Measurements from ENCODE around the gene MAP2K3. TPM values are rescaled to one million over a fixed set of nuclear protein-coding genes. Genes with fewer than 3 reads are reported as not detected.
"Not testable (repeated sequence)": the region's sequence is repeated elsewhere in the genome, so short reads cannot be mapped to it uniquely, and the experiment has no call there.

MAP2K3 gene
- polyA plus RNA-seq, 1 donor from 2014 or later, result 5.3 TPM

DNA sequence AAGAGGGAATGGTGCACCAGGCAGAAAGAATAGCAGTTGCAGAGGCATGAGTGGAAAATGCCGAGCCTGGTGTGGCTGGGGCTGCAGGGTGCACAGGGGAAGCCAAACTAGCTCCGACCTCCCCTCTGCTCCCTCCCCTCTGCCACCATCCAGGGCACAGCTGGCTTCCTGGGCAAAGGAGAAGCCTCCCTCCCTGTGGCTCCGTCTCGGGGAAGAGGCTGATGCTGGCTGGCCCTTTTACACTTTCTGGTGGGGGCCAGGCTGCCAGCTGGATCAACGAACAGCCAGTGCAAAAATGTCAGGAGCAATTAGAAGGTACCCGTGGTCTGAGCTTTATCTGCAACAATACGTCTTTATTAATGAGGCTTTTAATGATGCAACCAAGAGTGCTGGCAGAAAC, 54.5 kb downstream of the MAP2K3 start:
- Histone ChIP-seq H3K4me2 (ENCODE audit: low read length) (no peak overlapping the region), H3K79me2 (replicated peaks; ENCODE audit: insufficient read depth, low read length) (no peaks in the 10 kb centered on the region), H3K4me3 (ENCODE audit: low read length) (no peak overlapping the region), H3K27me3 (ENCODE audit: insufficient read depth, low read depth, low read length) (no peaks in the 10 kb centered on the region), H4K20me1 (ENCODE audit: insufficient read depth) (no peaks in the 10 kb centered on the region), H3K9ac (ENCODE audit: low read length) (no peak overlapping the region), H3K9me3 (ENCODE audit: low read length) (no peaks in the 10 kb centered on the region), H3F3A (ENCODE audit: insufficient read depth, low read length, poor library complexity, severe bottlenecking) (no peaks in the 10 kb centered on the region), H2AFZ (ENCODE audit: low read depth, low read length) (no peak overlapping the region), H3K27ac (ENCODE audit: low read length) (no peak overlapping the region), H3K9me2 (ENCODE audit: insufficient read depth, low read length) (no peaks in the 10 kb centered on the region), H3K36me3 (ENCODE audit: insufficient read depth, low read length) (no peaks in the 10 kb centered on the region)
- TF ChIP-seq RAD21 (conservative IDR thresholded peaks at IDR 0.05), result no peak
- TF ChIP-seq POLR2AphosphoS5 (IDR thresholded peaks at IDR 0.05), result no peak
- TF ChIP-seq SMC3 (conservative IDR thresholded peaks at IDR 0.05; ENCODE audit: poor library complexity), result no peak
- TF ChIP-seq TAF1 (IDR thresholded peaks at IDR 0.05; ENCODE audit: low read depth), result no peak
- TF ChIP-seq EP300 (conservative IDR thresholded peaks at IDR 0.05; ENCODE audit: poor library complexity, severe bottlenecking), result no peak
- TF ChIP-seq, protein P1, sequence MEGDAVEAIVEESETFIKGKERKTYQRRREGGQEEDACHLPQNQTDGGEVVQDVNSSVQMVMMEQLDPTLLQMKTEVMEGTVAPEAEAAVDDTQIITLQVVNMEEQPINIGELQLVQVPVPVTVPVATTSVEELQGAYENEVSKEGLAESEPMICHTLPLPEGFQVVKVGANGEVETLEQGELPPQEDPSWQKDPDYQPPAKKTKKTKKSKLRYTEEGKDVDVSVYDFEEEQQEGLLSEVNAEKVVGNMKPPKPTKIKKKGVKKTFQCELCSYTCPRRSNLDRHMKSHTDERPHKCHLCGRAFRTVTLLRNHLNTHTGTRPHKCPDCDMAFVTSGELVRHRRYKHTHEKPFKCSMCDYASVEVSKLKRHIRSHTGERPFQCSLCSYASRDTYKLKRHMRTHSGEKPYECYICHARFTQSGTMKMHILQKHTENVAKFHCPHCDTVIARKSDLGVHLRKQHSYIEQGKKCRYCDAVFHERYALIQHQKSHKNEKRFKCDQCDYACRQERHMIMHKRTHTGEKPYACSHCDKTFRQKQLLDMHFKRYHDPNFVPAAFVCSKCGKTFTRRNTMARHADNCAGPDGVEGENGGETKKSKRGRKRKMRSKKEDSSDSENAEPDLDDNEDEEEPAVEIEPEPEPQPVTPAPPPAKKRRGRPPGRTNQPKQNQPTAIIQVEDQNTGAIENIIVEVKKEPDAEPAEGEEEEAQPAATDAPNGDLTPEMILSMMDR (IDR thresholded peaks at IDR 0.05; ENCODE audit: poor library complexity, severe bottlenecking), result no peak
- TF ChIP-seq EZH2 (IDR thresholded peaks at IDR 0.05; ENCODE audit: borderline replicate concordance, insufficient read depth, low read length, poor library complexity, severe bottlenecking), result no peak
- TF ChIP-seq, protein P2, sequence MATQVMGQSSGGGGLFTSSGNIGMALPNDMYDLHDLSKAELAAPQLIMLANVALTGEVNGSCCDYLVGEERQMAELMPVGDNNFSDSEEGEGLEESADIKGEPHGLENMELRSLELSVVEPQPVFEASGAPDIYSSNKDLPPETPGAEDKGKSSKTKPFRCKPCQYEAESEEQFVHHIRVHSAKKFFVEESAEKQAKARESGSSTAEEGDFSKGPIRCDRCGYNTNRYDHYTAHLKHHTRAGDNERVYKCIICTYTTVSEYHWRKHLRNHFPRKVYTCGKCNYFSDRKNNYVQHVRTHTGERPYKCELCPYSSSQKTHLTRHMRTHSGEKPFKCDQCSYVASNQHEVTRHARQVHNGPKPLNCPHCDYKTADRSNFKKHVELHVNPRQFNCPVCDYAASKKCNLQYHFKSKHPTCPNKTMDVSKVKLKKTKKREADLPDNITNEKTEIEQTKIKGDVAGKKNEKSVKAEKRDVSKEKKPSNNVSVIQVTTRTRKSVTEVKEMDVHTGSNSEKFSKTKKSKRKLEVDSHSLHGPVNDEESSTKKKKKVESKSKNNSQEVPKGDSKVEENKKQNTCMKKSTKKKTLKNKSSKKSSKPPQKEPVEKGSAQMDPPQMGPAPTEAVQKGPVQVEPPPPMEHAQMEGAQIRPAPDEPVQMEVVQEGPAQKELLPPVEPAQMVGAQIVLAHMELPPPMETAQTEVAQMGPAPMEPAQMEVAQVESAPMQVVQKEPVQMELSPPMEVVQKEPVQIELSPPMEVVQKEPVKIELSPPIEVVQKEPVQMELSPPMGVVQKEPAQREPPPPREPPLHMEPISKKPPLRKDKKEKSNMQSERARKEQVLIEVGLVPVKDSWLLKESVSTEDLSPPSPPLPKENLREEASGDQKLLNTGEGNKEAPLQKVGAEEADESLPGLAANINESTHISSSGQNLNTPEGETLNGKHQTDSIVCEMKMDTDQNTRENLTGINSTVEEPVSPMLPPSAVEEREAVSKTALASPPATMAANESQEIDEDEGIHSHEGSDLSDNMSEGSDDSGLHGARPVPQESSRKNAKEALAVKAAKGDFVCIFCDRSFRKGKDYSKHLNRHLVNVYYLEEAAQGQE (IDR thresholded peaks at IDR 0.05; ENCODE audit: borderline replicate concordance), result no peak
- TF ChIP-seq MXI1 (conservative IDR thresholded peaks at IDR 0.05; ENCODE audit: poor library complexity, severe bottlenecking), result no peak

DNA sequence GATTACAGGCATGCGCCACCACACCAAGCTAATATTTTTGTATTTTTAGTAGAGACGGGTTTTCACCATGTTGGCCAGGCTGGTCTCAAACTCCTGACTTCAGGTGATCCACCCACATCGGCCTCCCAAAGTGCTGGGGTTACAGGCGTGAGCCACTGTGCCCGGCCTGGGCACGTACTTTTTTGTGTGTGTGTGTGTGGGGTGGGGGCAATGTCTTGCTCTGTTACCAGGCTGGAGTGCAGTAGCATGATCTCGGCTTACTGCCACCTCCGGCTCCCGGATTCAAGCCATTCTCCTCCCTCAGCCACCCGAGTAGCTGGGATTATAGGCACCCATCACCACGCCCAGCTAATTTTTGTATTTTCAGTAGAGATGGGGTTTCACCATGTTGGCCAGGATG, 55.1 kb downstream of the MAP2K3 start:
- H3K27me3 ChIP-seq (ENCODE audit: insufficient read depth, low read depth, low read length); H3F3A ChIP-seq (ENCODE audit: insufficient read depth, low read length, poor library complexity, severe bottlenecking); H3K27ac ChIP-seq (ENCODE audit: low read length); H3K9me3 ChIP-seq (ENCODE audit: low read length); H3K79me2 ChIP-seq (replicated peaks; ENCODE audit: insufficient read depth, low read length); H3K4me3 ChIP-seq (ENCODE audit: low read length); H3K4me2 ChIP-seq (ENCODE audit: low read length); H4K20me1 ChIP-seq (ENCODE audit: insufficient read depth); H3K9me2 ChIP-seq (ENCODE audit: insufficient read depth, low read length); H3K9ac ChIP-seq (ENCODE audit: low read length); H3K36me3 ChIP-seq (ENCODE audit: insufficient read depth, low read length); H2AFZ ChIP-seq (ENCODE audit: low read depth, low read length): not testable (repeated sequence)

DNA sequence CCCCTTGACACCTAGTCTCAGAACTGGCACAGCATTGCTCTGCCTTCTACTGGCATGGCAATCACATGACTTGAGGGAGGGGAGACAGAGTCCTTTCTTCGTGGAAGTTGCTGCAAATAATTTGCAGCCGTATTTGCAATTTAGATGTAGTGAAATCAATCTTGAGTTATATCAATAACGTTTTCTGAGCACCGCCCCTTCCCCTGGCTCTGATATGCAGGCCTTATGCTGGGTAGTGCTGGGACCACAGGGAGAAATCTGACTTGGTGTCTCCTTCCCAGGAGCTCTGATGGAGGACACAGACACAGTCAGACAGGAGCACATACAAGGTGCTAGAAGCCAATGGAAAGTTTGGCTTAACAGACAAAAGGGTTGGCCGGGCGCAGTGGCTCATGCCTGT, 55.9 kb downstream of the MAP2K3 start:
- not testable (repeated sequence) for H2AFZ ChIP-seq (ENCODE audit: low read depth, low read length)

DNA sequence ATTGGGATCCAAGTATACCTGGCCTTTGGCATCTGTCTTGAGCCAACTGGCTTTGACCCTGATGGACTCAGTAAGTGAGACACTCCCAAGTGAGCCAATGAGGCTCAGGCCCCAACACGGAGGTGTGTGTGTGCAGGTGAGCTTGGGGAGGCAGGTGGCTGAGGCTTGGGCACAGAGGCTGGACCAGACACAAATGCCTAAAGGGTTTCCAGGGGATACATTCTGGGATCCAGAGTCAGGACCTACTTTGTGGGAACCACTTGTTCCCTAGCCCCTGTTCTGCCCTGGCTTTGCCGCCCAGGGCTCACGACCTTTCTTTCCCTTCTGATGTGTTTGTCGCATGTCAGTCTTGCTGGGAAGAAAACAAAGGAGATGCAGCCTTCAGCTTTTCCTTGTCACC, 56.8 kb downstream of the MAP2K3 start:
- not testable (repeated sequence) for H3F3A ChIP-seq (ENCODE audit: insufficient read depth, low read length, poor library complexity, severe bottlenecking); H3K27ac ChIP-seq (ENCODE audit: low read length); H3K4me2 ChIP-seq (ENCODE audit: low read length); H3K27me3 ChIP-seq (ENCODE audit: insufficient read depth, low read depth, low read length); H3K9me2 ChIP-seq (ENCODE audit: insufficient read depth, low read length); H3K79me2 ChIP-seq (replicated peaks; ENCODE audit: insufficient read depth, low read length); H3K9ac ChIP-seq (ENCODE audit: low read length); H3K36me3 ChIP-seq (ENCODE audit: insufficient read depth, low read length); H3K4me3 ChIP-seq (ENCODE audit: low read length); H3K9me3 ChIP-seq (ENCODE audit: low read length); H4K20me1 ChIP-seq (ENCODE audit: insufficient read depth); H2AFZ ChIP-seq (ENCODE audit: low read depth, low read length)

More for the DNA sequence above, 55.9 kb downstream of the MAP2K3 start:
- H3K4me2 ChIP-seq (ENCODE audit: low read length); H3F3A ChIP-seq (ENCODE audit: insufficient read depth, low read length, poor library complexity, severe bottlenecking); H3K9ac ChIP-seq (ENCODE audit: low read length); H3K9me2 ChIP-seq (ENCODE audit: insufficient read depth, low read length); H3K27ac ChIP-seq (ENCODE audit: low read length); H3K36me3 ChIP-seq (ENCODE audit: insufficient read depth, low read length); H3K79me2 ChIP-seq (replicated peaks; ENCODE audit: insufficient read depth, low read length); H3K27me3 ChIP-seq (ENCODE audit: insufficient read depth, low read depth, low read length); H3K4me3 ChIP-seq (ENCODE audit: low read length); H3K9me3 ChIP-seq (ENCODE audit: low read length); H4K20me1 ChIP-seq (ENCODE audit: insufficient read depth): not testable (repeated sequence)

DNA sequence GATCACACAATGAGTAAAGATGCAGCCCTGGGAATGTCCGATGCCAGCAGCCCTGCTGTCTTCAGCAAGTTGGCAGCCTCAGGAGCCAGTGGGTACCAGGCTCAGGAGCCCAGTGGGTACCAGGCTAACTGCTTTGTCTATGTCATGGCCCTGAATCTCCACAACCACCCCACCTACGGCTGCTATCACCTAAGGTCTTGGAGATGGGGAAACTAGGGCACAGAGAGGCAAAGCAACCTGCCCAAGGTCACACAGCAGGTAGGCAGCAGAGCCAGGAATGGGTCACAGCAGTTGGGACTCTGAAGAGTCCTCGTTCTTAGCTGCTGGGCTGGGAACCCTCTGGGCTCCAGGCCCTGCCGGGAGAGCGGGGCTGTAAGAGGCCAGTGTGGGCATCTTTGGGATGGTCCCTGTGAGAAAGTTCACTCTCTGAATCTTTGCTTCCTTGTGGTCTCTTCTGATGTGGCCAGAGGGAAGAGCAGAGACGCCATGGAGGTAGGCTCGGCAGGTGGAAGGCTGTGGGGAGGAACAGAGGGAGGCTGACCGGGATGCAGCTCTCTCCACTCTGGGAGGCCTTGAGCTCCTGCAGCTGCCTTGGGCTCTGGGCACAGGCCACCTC, 57.5 kb downstream of the MAP2K3 start:
- not testable (repeated sequence) for H3K4me3 ChIP-seq (ENCODE audit: low read length); H3K27ac ChIP-seq (ENCODE audit: low read length); H4K20me1 ChIP-seq (ENCODE audit: insufficient read depth); H3K9me3 ChIP-seq (ENCODE audit: low read length); H3K4me2 ChIP-seq (ENCODE audit: low read length); H3K79me2 ChIP-seq (replicated peaks; ENCODE audit: insufficient read depth, low read length); H3K27me3 ChIP-seq (ENCODE audit: insufficient read depth, low read depth, low read length); H3K9ac ChIP-seq (ENCODE audit: low read length); H3K36me3 ChIP-seq (ENCODE audit: insufficient read depth, low read length); H3F3A ChIP-seq (ENCODE audit: insufficient read depth, low read length, poor library complexity, severe bottlenecking); H3K9me2 ChIP-seq (ENCODE audit: insufficient read depth, low read length); H2AFZ ChIP-seq (ENCODE audit: low read depth, low read length)

Measured in neural cell (in vitro differentiated cells).